ENCODE results near the gene VAT1. TPM values are rescaled to one million over a fixed set of nuclear protein-coding genes. Genes with fewer than 3 reads are reported as not detected.
"Not testable (repeated sequence)": the region's sequence is repeated elsewhere in the genome, so short reads cannot be mapped to it uniquely, and the experiment has no call there.

VAT1 gene
- total RNA-seq, 1 experiment from 2014 or later, result 72.7 TPM

DNA sequence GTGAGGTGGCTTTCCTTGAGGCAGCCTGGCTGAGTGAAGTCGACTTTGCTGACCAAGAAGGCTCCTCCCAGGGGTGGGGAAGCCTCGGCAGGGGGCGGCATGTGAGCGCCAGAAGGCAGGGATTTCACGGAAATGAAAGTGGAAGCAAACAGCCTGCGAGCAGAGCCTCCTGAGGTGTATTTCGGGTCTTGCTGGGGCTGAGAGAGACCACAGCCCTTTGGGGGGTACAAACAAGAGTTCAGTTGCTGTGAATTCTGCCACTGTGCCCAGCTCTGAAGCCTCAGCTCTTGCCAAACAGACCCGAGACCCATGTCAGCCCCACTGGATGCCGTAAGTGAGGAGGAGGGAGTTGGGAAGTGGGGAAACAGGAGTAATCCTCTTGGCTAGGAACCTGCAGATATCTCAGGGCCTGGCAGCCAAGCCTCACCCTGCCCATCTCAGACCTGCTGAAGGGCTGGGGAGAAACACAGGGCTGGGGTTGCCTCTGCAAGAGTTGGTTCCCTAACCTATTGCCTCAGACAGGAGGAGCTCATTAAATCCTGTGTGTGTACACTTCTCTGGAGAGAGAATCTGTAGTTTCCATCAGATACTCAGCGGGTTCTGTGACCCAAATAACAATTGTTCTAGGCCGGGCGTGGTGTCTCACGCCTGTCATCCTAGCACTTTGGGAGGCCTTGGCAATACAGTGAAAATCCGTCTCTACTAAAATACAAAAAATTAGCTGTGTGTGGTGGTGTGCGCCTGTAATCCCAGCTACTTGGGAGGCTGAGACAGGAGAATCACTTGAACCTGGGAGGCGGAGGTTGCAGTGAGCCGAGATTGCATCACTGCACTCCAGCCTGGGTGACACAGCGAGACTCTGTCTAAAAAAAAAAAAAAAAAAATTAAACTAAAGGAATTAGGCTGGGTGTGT is 15.3 kb downstream of the VAT1 start, which contains the start of gene IFI35:
IFI35 (plus strand) TSS at position 146 of the 913 bp plus-strand sequence; CDS start at position 310, 164 bp downstream.
- peak; percentile 89 for DNase-seq (ENCODE audit: low read depth)

GRCh38 chr17:43003542-43004172 is 18.5 kb downstream of the VAT1 start:
- DNase-seq (ENCODE audit: low read depth), result peak; percentile 94

- not testable (repeated sequence) for DNase-seq (ENCODE audit: low read depth)
These were observed 21.3 kb downstream of the VAT1 start for GRCh38 chr17:43000894-43001293.

- no peak for DNase-seq (ENCODE audit: low read depth)
These were observed 23.1 kb downstream of the VAT1 start for GRCh38 chr17:42999003-42999525.

DNA sequence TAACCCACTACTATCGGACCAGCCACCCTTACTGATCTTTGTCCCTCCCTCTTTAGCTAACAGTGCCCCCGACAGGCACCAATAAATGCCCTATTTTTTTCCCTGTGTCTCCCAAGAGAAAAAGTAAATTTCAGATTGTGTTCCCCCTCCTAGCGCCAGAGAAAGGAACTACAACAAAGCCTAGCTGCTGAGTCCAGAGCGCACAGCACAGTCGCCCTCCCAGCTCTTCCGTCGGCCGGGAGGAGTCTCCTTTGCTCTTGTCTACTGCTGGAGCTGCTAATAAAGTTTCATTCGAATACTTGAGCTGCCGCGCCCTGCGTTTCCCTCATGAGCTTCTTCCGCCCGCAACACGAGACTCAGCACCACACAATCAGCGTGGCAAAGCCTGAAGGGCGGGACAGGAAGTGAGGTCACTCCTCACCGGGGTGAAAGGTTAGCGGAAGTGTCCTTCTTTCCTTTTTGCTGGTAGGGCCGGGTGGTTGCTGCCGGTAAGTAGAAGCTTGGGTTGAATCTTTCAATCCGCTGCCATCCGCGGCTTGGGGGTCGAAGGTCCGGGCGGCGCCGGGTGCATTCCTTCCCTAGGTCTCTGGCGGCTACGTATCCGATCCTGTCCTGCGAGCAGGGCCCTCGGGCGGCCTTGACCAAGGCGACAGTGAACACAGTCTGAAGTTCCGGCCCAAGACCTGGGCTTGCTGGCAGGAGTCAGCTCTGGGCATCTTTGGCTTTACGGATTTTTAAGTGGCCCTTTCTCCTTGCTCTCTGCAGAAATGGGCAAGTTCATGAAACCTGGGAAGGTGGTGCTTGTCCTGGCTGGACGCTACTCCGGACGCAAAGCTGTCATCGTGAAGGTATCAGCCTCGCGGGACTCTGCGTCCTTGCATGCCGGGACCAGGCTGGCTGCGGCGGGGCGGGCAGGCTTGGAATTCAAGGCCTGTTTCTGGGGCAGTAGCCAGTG is 23.9 kb downstream of the VAT1 start, which contains the start of gene RPL27:
RPL27 (plus strand) TSS at position 436 of the 955 bp plus-strand sequence; CDS start at position 768, 332 bp downstream.
- DNase-seq (ENCODE audit: low read depth), result peak; percentile 100

DNA sequence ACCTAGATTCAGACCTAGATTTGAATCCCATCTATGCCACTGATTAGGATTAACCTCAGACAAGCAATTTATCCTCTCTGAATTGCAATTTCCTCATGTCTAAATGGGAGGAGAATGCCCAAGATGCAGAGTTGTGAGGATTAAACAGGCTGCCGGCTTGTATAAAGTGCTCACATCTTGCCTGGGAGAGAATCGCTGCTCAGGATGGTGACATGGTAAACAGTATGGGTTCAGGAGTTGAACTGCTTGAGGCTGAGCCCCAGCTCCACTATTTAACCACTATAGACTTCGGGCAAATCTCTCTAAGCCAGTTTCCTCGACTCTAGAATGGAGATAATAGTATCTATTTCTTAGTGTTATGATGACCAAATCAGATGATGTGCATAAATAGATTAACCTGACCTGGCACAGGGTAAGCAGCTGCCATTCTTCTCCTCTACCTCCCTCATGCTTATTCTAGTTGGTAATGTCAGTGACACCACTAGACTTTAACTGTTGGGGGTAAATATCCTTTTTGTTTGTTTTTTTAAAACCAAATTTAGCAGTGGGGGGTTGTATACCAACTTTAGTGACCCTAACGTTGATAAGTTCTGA is 24.7 kb downstream of the VAT1 start:
- DNase-seq (ENCODE audit: low read depth), result no peak

DNA sequence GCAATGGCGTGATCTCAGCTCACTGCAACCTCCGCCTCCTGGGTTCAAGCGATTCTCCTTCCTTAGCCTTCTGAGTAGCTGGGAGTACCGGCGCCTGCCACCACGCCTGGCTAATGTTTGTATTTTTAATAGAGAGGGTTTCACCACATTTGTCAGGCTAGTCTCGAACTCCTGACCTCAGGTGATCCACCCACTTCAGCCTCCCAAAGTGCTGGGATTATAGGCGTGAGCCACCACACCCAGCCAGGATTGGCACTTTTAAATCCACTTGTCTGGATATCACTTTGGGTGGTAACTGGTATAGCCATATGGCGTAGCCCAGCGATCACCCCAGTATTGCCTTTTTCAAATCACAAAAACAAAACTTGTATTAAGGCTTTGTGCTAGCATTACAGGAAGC is 28.3 kb downstream of the VAT1 start:
- DNase-seq (ENCODE audit: low read depth), result not testable (repeated sequence)

DNA sequence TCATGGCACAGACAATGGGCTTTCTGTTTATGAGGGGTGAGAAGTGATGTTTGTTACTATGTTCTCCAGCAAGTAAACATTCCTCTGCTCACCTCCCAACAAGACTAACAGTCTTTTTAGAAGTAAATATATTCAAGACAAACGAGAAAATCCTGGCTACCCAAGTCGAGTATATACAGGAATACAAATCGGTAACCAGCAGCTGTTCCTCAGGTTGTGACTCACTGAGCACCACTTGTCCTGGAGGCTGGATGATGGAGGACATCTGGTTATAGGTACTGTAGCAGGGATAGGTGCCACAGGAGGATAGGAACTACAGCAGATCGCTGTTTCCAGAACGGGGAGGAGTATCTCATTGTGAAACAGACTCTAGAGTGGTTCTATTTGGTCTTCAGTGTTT is 29.3 kb downstream of the VAT1 start:
- DNase-seq (ENCODE audit: low read depth), result no peak

- no peak for DNase-seq (ENCODE audit: low read depth)
These were observed 30.7 kb downstream of the VAT1 start for GRCh38 chr17:42991471-42991870.

- peak; percentile 71 for DNase-seq (ENCODE audit: low read depth)
These were observed 32.2 kb downstream of the VAT1 start for GRCh38 chr17:42989726-42990652.

DNA sequence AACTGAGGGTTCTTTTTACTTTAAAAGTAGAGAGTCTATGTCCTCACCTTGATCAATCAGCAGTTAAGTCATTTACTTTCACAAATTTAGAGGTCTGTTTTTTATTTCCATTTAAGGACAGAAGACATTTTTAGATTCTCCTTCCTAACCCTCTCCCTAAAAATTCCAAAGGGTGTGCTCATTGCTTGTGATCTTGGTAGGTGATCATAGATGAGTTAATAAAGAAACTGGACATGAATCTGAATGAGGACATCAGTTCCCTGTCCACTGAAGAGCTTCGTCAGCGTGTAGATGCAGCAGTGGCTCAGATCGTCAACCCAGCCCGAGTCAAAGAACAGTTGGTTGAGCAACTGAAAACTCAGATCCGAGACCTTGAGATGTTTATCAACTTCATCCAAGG is 33.0 kb downstream of the VAT1 start:
- DNase-seq (ENCODE audit: low read depth), result no peak

DNA sequence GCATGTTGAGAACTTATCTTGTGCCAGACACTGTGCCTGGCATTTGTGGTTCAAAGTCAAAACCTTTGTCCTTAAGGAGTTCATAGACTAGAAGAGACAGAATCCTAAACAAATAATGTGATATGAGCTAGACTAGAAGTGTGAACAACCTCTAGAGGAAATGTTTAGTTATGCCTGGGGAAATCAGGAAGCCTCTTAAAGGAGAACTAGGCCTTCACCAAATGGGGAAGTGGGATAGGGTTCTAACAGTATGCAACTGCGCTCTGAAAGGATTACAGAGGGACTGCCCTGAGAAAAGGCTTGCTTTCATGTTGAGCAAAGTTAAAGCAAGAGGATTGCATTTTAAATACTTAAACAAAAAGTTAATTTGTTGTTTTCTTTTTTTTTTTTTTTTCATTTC is 37.0 kb downstream of the VAT1 start:
- no peak for DNase-seq (ENCODE audit: low read depth)

GRCh38 chr17:42982266-42982665 is 39.9 kb downstream of the VAT1 start:
- no peak for DNase-seq (ENCODE audit: low read depth)

- DNase-seq (ENCODE audit: low read depth), result peak; percentile 67
These were observed 41.3 kb downstream of the VAT1 start for GRCh38 chr17:42980766-42981397.

DNA sequence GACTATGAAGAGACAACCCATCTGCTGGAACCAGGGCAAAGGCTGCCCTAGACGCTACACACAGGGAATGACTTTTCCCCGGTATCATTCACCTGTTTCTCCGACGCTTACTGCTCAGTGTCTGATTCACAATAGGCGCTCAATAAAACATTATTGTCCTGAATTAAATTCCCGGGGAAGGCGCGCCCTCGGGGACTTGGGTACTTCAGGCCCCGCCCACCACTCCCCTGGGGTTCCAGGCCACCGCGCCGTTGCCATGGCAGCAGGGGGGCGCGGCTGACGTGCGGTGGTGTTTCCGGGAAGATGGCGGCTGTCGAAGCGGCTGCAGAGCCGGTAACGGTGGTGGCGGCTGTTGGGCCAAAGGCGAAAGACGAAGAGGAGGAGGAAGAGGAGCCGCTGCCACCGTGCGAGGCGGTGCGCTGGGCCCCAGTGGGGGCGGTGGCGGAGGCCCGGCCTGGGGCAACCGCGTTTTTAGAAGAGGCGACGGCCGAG is 41.9 kb downstream of the VAT1 start, which contains the start of gene RUNDC1:
RUNDC1 (plus strand) TSS at position 292 of the 492 bp plus-strand sequence; CDS start at position 304, 12 bp downstream.
- DNase-seq (ENCODE audit: low read depth), result peak; percentile 91

- DNase-seq (ENCODE audit: low read depth), result peak; percentile 75
These were observed 42.5 kb downstream of the VAT1 start, which contains the start of gene PTGES3L for GRCh38 chr17:42979511-42980273. Gene PTGES3L (minus strand): TSS chr17:42980080. CDS start chr17:42980053, 27 bp downstream.

DNA sequence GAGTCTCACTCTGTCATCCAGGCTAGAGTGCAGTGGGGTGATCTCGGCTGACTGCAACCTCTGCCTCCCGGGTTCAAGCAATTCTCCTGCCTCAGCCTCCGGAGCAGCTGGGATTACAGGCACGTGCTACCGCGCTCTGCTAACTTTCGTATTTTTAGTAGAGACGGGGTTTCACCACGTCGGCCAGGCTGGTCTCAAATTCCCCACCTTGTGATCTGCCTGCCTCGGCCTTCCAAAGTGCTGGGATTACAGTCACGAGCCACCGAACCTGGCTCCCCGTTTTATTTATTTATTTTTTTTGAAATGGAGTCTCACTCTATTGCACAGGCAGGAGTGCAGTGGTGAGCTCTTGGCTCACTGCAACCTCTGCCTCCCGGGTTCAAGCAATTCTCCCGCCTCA is 46.5 kb downstream of the VAT1 start:
- not testable (repeated sequence) for DNase-seq (ENCODE audit: low read depth)

- no peak for DNase-seq (ENCODE audit: low read depth)
These were observed 46.9 kb downstream of the VAT1 start for GRCh38 chr17:42975265-42975664.

Measured in M059J (cell line).